HEK293 (cell line): Measurements from ENCODE around the gene CHRNA1.

Experiments
- ATF2 ChIP-seq: fragments of 450-650 bp; formaldehyde crosslinking; IDR thresholded peaks from 2 replicates; pipeline ENCODE4 v1.5.1; 2016; ENCODE audit warnings: missing biosample characterization, missing genetic modification characterization, low read depth
- CTCF ChIP-seq: fragments of 450-650 bp; formaldehyde crosslinking; IDR thresholded peaks from 2 replicates; pipeline ENCODE4 v1.5.1; 2016; ENCODE audit warnings: missing biosample characterization, missing genetic modification characterization
- ELK4 ChIP-seq: IDR thresholded peaks from 2 replicates; pipeline ENCODE4 v1.6.1; 2011; ENCODE audit warnings: mild to moderate bottlenecking, low read depth, low read length, borderline replicate concordance
- HOXD13 ChIP-seq: sonication (generic); formaldehyde crosslinking; IDR thresholded peaks from 2 replicates; pipeline ENCODE4 v1.8.0; 2022; ENCODE audit warnings: missing genetic modification reagents, borderline replicate concordance
- PBX3 ChIP-seq: sonication (generic); formaldehyde crosslinking; IDR thresholded peaks from 2 replicates; pipeline ENCODE4 v1.8.1; 2022; ENCODE audit warnings: mild to moderate bottlenecking, moderate library complexity, missing genetic modification reagents
- REST ChIP-seq: fragments of 450-650 bp; formaldehyde crosslinking; IDR thresholded peaks from 2 replicates; pipeline ENCODE4 v1.5.1; 2016; ENCODE audit warnings: missing biosample characterization, missing genetic modification characterization
- SP2 ChIP-seq: fragments of 450-650 bp; formaldehyde crosslinking; IDR thresholded peaks from 2 replicates; pipeline ENCODE4 v1.5.1; 2016; ENCODE audit warnings: missing biosample characterization, missing genetic modification characterization
- ZBTB20 ChIP-seq: fragments of 450-650 bp; formaldehyde crosslinking; IDR thresholded peaks from 2 replicates; pipeline ENCODE4 v1.5.1; 2016; ENCODE audit warnings: missing biosample characterization, missing genetic modification characterization
- ZNF114 ChIP-seq: fragments of 450-650 bp; formaldehyde crosslinking; IDR thresholded peaks from 2 replicates; pipeline ENCODE4 v1.5.0; 2017; ENCODE audit warnings: missing biosample characterization, missing genetic modification characterization
- ZNF121 ChIP-seq: fragments of 450-650 bp; formaldehyde crosslinking; IDR thresholded peaks from 2 replicates; pipeline ENCODE4 v1.5.1; 2016; ENCODE audit warnings: missing biosample characterization, missing genetic modification characterization
- ZNF148 ChIP-seq: fragments of 450-650 bp; formaldehyde crosslinking; IDR thresholded peaks from 2 replicates; pipeline ENCODE4 v1.5.0; 2017; ENCODE audit warnings: missing biosample characterization, missing genetic modification characterization, borderline replicate concordance
- ZNF157 ChIP-seq: fragments of 450-650 bp; formaldehyde crosslinking; IDR thresholded peaks from 2 replicates; pipeline ENCODE4 v1.5.1; 2016; ENCODE audit warnings: missing biosample characterization, missing genetic modification characterization
- ZNF398 ChIP-seq: fragments of 450-650 bp; formaldehyde crosslinking; IDR thresholded peaks from 2 replicates; pipeline ENCODE4 v1.5.1; 2017; ENCODE audit warnings: missing biosample characterization, missing genetic modification characterization
- ZNF544 ChIP-seq: fragments of 450-650 bp; formaldehyde crosslinking; IDR thresholded peaks from 2 replicates; pipeline ENCODE4 v1.5.0; 2017; ENCODE audit warnings: missing biosample characterization, missing genetic modification characterization

- no peak for TF ChIP-seq REST (tag by site-specific recombination)
- no peak for TF ChIP-seq ZNF114 (tag by site-specific recombination)
- no peak for TF ChIP-seq CTCF (tag by site-specific recombination)
- TF ChIP-seq SP2 (tag by site-specific recombination), result no peak
- no peak for TF ChIP-seq ZNF157 (tag by site-specific recombination)
- no peak for TF ChIP-seq HOXD13
- TF ChIP-seq ZNF121, result no peak
- TF ChIP-seq ATF2 (tag by site-specific recombination), result no peak
- no peak for TF ChIP-seq PBX3 (CRISPR knock-in tag)
- TF ChIP-seq ZNF544 (tag by site-specific recombination), result no peak
- TF ChIP-seq ZNF398 (tag by site-specific recombination), result no peak
- no peak for TF ChIP-seq ZBTB20 (tag by site-specific recombination)
- TF ChIP-seq ELK4, result no peak
- TF ChIP-seq ZNF148 (tag by site-specific recombination), result no peak
Observed at GRCh38 chr2:174750923-174751441, 13.3 kb downstream of the CHRNA1 start.
